22Rv1 (cell line): ENCODE measurements around the gene ABCA2.

Experiments
- CTCF ChIP-seq: fragments of 450-650 bp; IDR thresholded peaks from 2 replicates; pipeline ENCODE4 v1.5.1; 2017; ENCODE audit warnings: mild to moderate bottlenecking
- ZFX ChIP-seq: fragments of 450-650 bp; IDR thresholded peaks from 2 replicates; pipeline ENCODE4 v1.6.1; 2017; ENCODE audit warnings: antibody characterized with exemption, borderline replicate concordance

GRCh38 chr9:137058521-137059234, 30.6 kb upstream of the ABCA2 start:
- no peak for TF ChIP-seq CTCF
- TF ChIP-seq ZFX = no peak
